NCI-H748 (cell line): Measurements from ENCODE around the gene DLGAP1.

Experiments used
- DNase-seq: peaks from one replicate; lab custom pipeline; 2025; ENCODE audit not compliant: unreplicated experiment; lab: John Stamatoyannopoulos, UW

DLGAP1 gene

GRCh38 chr18:3463051-3463450 is 992.1 kb downstream of the DLGAP1 start:
- no peak for DNase-seq

GRCh38 chr18:3461704-3462103 is 993.4 kb downstream of the DLGAP1 start:
- no peak for DNase-seq

GRCh38 chr18:3460823-3461398 is 994.2 kb downstream of the DLGAP1 start:
- no peak for DNase-seq

- DNase-seq: no peak
Observed at GRCh38 chr18:3458952-3459853, 995.9 kb downstream of the DLGAP1 start.

GRCh38 chr18:3458378-3458777 is 996.7 kb downstream of the DLGAP1 start:
- DNase-seq: peak; percentile 5

- peak; percentile 51 for DNase-seq
Observed at GRCh38 chr18:3457261-3457724, 997.8 kb downstream of the DLGAP1 start.

GRCh38 chr18:3456686-3457069 is 998.4 kb downstream of the DLGAP1 start:
- DNase-seq: peak; percentile 94

GRCh38 chr18:3455907-3456685 is 999.0 kb downstream of the DLGAP1 start:
- peak; percentile 51 for DNase-seq

- DNase-seq: no peak
Observed at GRCh38 chr18:3455090-3455635, 999.9 kb downstream of the DLGAP1 start.

GRCh38 chr18:3454365-3455089 is 1000.6 kb downstream of the DLGAP1 start:
- DNase-seq: peak; percentile 55

GRCh38 chr18:3453540-3454364 is 1001.4 kb downstream of the DLGAP1 start:
- DNase-seq: no peak

GRCh38 chr18:3452750-3453539 is 1002.2 kb downstream of the DLGAP1 start:
- no peak for DNase-seq

- peak; percentile 23 for DNase-seq
Observed at GRCh38 chr18:3451989-3452749, 1002.9 kb downstream of the DLGAP1 start.

GRCh38 chr18:3451183-3451988 is 1003.7 kb downstream of the DLGAP1 start:
- peak; percentile 62 for DNase-seq

- DNase-seq: no peak
Observed at GRCh38 chr18:3450799-3451182, 1004.3 kb downstream of the DLGAP1 start.

- DNase-seq: peak; percentile 81
Observed at GRCh38 chr18:3450012-3450798, 1004.9 kb downstream of the DLGAP1 start, which contains the start of gene TGIF1. Gene TGIF1 (plus strand): TSS chr18:3450172. CDS start chr18:3450490, 318 bp downstream.
